Colonic mucosa (tissue), 4 donors: ENCODE results near the gene SETBP1. TPM values are rescaled to one million over a fixed set of nuclear protein-coding genes. Genes with fewer than 3 reads are reported as not detected.

Experiments used
- DNase-seq: peaks from one replicate; pipeline ENCODE4 v3.0.0-alpha.2; 2020
- H3K27ac ChIP-seq: fragments of 200-600 bp; one replicate; pipeline ENCODE4 v1.8.0; 2021
- H3K27me3 ChIP-seq: fragments of 200-600 bp; one replicate; pipeline ENCODE4 v1.8.0; 2021
- H3K36me3 ChIP-seq: fragments of 200-600 bp; one replicate; pipeline ENCODE4 v1.8.0; 2021
- H3K4me1 ChIP-seq: fragments of 200-600 bp; one replicate; pipeline ENCODE4 v1.8.0; 2021; ENCODE audit warnings: mild to moderate bottlenecking
- H3K4me3 ChIP-seq: fragments of 200-600 bp; one replicate; pipeline ENCODE4 v1.8.0; 2021
- H3K9ac ChIP-seq, 2 donors: one replicate each; pipeline ENCODE4 v1.7.0; 2013; ENCODE audit warnings: control low read depth in 2 of 2, low read depth in 2 of 2, low read length in 2 of 2
- H3K9me3 ChIP-seq: fragments of 200-600 bp; one replicate; pipeline ENCODE4 v1.8.0; 2021
- intact Hi-C: fragments of 100-400 bp; cut with DNase I; formaldehyde crosslinking; loops from one replicate; pipeline ENCODE4 v1.14.1; 2022
- total RNA-seq, 2 donors: library from RNA; stranded (reverse); fragmentation: NEBNext Ultra II Directional in 1 of 2; extraction: Animal tissue kit (Norgen Biotek cat#: 25700) in 1 of 2; gene quantifications; one replicate each; pipeline ENCODE4 v1.2.1, GENCODE V29; 2021
- TF ChIP-seq, protein P1 (sequence below): fragments of 200-600 bp; IDR thresholded peaks from one replicate; pipeline ENCODE4 v1.8.0; 2022; ENCODE audit warnings: antibody characterized with exemption, mild to moderate bottlenecking
- donor health status: healthy.
- donor health status: DM: no; HTN: no; CAD: no.
- donor health status: DM: no; HTN: no; CAD: no.

SETBP1 gene
- total RNA-seq, 2 donors from 2014 or later: 9.6 to 11.8 TPM

DNA sequence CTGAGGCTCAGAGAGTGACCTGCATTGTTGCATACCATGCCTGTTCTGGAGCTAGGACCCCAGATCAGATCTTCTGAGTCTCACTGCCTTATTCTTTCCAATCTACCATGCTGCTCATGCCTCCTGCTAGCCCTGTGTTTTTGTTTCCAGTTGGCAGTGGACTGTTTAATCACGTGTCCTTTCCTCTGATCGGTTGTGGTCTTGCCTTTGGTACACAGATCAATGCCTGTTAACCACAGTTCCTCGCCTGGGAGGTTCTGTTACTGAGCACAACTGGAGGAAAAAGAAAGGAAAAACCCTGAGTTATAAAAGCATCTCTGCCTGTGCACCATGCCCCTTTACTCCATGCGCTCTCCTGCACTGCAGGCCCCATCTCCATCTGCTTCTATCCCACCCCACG, 329.1 kb downstream of the SETBP1 start:
- intact Hi-C loops: no loop called here

DNA sequence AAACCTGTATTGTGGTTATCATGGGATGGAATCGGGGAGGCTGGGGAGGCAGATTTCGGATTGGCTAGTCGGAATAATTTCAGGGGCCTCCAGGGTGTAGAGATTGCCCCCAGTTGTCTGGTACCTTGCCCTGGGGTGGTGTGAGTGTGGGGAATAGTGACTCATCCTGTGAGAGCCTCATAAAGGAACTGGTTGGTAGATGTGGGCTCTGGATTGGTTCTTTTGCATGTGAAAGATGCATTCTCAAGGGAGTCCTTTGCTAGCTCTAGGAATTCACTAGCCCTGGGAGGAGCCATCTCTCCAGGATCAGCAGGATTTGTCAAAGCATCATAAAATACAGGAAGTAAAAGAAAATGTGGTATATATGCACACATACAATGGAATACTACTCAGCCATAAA, 331.6 kb downstream of the SETBP1 start:
- Histone ChIP-seq H3K27ac (no peak overlapping the region), H3K27me3 (no peaks in the 10 kb centered on the region), H3K4me3 (no peak overlapping the region), H3K9ac (no peak overlapping the region), H3K4me1 (no peaks in the 10 kb centered on the region), H3K9me3 (no peaks in the 10 kb centered on the region), H3K36me3 (no peaks in the 10 kb centered on the region)
- TF ChIP-seq, protein P1, sequence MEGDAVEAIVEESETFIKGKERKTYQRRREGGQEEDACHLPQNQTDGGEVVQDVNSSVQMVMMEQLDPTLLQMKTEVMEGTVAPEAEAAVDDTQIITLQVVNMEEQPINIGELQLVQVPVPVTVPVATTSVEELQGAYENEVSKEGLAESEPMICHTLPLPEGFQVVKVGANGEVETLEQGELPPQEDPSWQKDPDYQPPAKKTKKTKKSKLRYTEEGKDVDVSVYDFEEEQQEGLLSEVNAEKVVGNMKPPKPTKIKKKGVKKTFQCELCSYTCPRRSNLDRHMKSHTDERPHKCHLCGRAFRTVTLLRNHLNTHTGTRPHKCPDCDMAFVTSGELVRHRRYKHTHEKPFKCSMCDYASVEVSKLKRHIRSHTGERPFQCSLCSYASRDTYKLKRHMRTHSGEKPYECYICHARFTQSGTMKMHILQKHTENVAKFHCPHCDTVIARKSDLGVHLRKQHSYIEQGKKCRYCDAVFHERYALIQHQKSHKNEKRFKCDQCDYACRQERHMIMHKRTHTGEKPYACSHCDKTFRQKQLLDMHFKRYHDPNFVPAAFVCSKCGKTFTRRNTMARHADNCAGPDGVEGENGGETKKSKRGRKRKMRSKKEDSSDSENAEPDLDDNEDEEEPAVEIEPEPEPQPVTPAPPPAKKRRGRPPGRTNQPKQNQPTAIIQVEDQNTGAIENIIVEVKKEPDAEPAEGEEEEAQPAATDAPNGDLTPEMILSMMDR: no peak
- intact Hi-C loops: no loop called here
- no peak for DNase-seq

More for the DNA sequence above, 329.1 kb downstream of the SETBP1 start:
- DNase-seq: no peak
- H3K36me3 ChIP-seq: no peaks in the 10 kb centered on the region
- H3K9me3 ChIP-seq: no peaks in the 10 kb centered on the region
- H3K27ac ChIP-seq: no peak overlapping the region
- no peak overlapping the region for H3K4me3 ChIP-seq
- no peaks in the 10 kb centered on the region for H3K4me1 ChIP-seq
- H3K9ac ChIP-seq: no peak overlapping the region
- TF ChIP-seq, protein P1: no peak
- H3K27me3 ChIP-seq: no peaks in the 10 kb centered on the region

DNA sequence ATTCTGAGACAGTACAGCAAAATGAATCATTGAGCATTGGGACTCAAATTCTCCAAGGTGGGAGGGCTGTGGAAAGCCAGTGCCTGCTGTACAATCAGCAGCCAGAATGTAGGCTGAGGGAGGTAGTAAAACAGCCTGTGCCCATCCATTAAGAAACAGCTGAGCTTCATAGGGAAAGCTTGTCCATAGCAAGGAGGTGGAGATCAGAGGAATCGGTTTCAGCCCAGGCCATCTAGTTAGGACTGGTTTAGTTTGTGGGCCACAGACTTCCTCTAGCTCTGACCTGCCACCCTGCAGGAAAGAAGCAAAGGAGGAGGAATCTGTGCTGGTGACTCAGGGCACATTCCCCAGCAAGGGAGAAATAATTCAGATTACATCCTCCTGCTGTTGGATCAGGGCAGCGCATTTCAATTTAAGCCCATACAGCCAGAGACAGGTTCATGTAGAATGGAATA, 333.4 kb downstream of the SETBP1 start:
- H3K36me3 ChIP-seq: no peaks in the 10 kb centered on the region
- H3K27ac ChIP-seq: no peak overlapping the region
- no peaks in the 10 kb centered on the region for H3K9me3 ChIP-seq
- H3K9ac ChIP-seq: no peak overlapping the region
- TF ChIP-seq, protein P1: no peak
- H3K4me3 ChIP-seq: no peak overlapping the region
- no peak for DNase-seq
- no peaks in the 10 kb centered on the region for H3K4me1 ChIP-seq
- intact Hi-C loops: no loop called here
- no peaks in the 10 kb centered on the region for H3K27me3 ChIP-seq

DNA sequence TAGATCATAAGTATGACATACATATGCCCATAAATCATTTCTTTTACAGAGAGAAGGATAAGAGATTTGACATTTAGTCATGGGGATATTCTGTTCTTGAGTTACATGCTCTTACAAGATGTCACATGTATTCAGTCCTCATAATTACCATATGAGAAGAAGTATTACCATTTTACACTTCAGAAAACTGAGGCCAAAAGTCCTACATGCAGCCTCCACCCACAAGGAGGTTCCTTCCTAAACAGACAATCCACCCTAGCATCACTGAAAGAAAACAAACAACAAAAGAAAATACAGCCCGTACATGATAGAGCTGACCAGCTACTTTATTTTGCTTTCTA, 335.1 kb downstream of the SETBP1 start:
- H3K4me1 ChIP-seq: no peaks in the 10 kb centered on the region
- no peak overlapping the region for H3K4me3 ChIP-seq
- no peaks in the 10 kb centered on the region for H3K36me3 ChIP-seq
- H3K9ac ChIP-seq: no peak overlapping the region
- H3K9me3 ChIP-seq: no peaks in the 10 kb centered on the region
- intact Hi-C loops: no loop called here
- H3K27ac ChIP-seq: peak overlapping the region; percentile 28
- no peak for DNase-seq
- TF ChIP-seq, protein P1: no peak
- H3K27me3 ChIP-seq: no peaks in the 10 kb centered on the region

DNA sequence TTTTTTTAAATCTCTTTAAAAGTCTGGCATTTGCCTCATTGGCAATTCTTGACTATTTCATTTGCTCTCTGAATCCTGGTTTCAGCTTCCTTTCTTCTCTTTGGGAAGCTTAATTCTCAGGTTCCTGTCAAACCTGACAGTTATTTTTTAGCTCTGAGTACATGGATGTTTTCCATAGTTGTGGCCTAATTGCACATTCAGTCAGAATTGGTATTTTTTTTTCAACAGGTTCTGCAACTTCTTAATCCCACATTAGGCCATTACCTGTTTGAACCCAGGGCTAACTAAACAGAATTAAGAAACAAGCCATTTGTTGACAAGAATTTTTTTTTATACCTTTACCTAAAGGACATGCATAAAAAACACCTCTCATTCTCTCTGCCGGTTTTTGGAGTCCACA, 338.8 kb downstream of the SETBP1 start:
- Histone ChIP-seq H3K9me3 (no peaks in the 10 kb centered on the region), H3K27me3 (no peaks in the 10 kb centered on the region), H3K4me1 (no peaks in the 10 kb centered on the region), H3K27ac (no peak overlapping the region), H3K4me3 (no peak overlapping the region), H3K9ac (no peak overlapping the region), H3K36me3 (no peaks in the 10 kb centered on the region)
- DNase-seq: no peak
- TF ChIP-seq, protein P1: no peak
- intact Hi-C loops: no loop called here

DNA sequence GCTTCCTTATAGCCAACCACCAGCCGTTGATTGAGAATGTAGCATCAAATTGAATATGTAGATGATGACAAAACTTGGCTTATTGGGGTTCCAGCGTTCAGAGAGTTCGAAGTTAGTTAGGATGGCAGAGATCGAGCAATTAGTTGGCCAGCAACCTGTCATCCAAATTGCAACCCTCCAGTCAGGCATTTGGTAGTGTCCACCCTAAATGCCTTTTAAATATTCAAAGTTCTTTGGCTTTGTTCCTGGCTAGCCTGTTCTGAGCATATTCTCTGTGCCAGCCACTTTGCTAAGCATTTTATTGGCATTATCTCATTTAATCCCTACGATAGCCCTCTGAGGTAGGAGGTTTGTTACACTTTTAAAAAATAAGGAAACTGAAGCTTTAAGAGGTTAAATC, 342.8 kb downstream of the SETBP1 start:
- no peaks in the 10 kb centered on the region for H3K27me3 ChIP-seq
- no peaks in the 10 kb centered on the region for H3K4me1 ChIP-seq
- DNase-seq: no peak
- TF ChIP-seq, protein P1: no peak
- intact Hi-C loops: no loop called here
- no peaks in the 10 kb centered on the region for H3K36me3 ChIP-seq
- no peak overlapping the region for H3K27ac ChIP-seq
- H3K9ac ChIP-seq: no peak overlapping the region
- H3K9me3 ChIP-seq: no peaks in the 10 kb centered on the region
- no peak overlapping the region for H3K4me3 ChIP-seq
